Measurements from ENCODE around the gene SMYD3.

SMYD3 gene

DNA sequence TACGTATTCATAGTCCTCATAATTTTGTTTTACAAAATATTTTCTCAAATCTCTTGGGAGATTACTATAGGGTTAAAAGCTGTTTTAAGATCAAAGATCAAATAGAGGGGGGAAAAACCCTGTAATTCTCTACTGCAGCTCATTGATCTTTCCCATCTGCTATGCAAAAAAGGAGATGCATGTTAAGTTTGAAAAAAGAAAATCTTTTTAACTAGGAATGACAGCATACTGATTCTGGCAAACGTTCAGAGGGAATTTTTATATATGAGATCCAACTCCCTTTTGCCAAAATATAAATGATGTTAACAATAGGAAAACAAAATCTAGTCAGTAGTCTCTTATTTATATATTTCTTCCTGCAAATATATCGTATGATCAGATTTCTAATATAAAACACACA, 69.1 kb downstream of the SMYD3 start:
- TF ChIP-seq TAF1 (IDR thresholded peaks at IDR 0.05; ENCODE audit: borderline replicate concordance, insufficient read depth, low read length) = no peak
- TF ChIP-seq SIN3A (IDR thresholded peaks at IDR 0.05; ENCODE audit: borderline replicate concordance, insufficient read depth, low read length) = no peak
- TF ChIP-seq, protein P1, sequence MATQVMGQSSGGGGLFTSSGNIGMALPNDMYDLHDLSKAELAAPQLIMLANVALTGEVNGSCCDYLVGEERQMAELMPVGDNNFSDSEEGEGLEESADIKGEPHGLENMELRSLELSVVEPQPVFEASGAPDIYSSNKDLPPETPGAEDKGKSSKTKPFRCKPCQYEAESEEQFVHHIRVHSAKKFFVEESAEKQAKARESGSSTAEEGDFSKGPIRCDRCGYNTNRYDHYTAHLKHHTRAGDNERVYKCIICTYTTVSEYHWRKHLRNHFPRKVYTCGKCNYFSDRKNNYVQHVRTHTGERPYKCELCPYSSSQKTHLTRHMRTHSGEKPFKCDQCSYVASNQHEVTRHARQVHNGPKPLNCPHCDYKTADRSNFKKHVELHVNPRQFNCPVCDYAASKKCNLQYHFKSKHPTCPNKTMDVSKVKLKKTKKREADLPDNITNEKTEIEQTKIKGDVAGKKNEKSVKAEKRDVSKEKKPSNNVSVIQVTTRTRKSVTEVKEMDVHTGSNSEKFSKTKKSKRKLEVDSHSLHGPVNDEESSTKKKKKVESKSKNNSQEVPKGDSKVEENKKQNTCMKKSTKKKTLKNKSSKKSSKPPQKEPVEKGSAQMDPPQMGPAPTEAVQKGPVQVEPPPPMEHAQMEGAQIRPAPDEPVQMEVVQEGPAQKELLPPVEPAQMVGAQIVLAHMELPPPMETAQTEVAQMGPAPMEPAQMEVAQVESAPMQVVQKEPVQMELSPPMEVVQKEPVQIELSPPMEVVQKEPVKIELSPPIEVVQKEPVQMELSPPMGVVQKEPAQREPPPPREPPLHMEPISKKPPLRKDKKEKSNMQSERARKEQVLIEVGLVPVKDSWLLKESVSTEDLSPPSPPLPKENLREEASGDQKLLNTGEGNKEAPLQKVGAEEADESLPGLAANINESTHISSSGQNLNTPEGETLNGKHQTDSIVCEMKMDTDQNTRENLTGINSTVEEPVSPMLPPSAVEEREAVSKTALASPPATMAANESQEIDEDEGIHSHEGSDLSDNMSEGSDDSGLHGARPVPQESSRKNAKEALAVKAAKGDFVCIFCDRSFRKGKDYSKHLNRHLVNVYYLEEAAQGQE (IDR thresholded peaks at IDR 0.05; ENCODE audit: insufficient read depth in 1 of 2, low read depth in 2 of 2, low read length in 2 of 2) = no peak
- TF ChIP-seq FOXP2 (optimal IDR thresholded peaks at IDR 0.05; ENCODE audit: borderline replicate concordance, extremely low read depth, extremely low read length, insufficient read depth) = no peak
- TF ChIP-seq POLR2AphosphoS5 (IDR thresholded peaks at IDR 0.05; ENCODE audit: low read depth, low read length) = no peak

DNA sequence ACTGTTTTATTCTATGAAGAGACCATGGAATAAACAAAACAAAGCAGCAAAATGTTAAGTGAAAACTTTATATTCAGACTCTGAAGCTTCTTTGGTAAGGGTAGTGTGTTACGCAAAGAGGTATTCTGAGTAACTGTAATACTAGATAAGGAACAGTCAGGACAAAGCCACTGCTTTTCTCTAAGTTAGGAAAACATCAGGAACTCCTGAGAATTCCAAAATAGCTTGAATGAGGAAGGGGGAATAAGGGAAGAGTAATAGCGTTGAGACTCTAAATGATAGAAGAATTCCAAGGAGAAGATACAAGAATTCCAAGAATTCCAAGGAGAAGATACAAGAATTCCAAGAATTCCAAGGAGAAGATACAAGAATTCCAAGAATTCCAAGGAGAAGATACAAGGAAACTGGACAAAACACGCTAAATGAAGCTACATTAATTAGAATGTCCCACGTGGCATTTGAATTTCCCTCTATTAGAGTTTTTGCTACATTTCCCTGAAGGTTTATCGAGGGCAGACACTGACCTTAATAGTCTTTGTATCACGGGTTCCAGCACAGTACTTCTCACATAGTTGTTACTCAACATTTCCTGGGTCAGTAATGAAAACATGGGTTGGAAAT, 71.5 kb downstream of the SMYD3 start:
- TF ChIP-seq SIN3A (IDR thresholded peaks at IDR 0.05; ENCODE audit: borderline replicate concordance, insufficient read depth, low read length) = no peak
- TF ChIP-seq FOXP2 (optimal IDR thresholded peaks at IDR 0.05; ENCODE audit: borderline replicate concordance, extremely low read depth, extremely low read length, insufficient read depth) = no peak
- TF ChIP-seq POLR2AphosphoS5 (IDR thresholded peaks at IDR 0.05; ENCODE audit: low read depth, low read length) = no peak
- TF ChIP-seq, protein P1 (IDR thresholded peaks at IDR 0.05; ENCODE audit: insufficient read depth in 1 of 2, low read depth in 2 of 2, low read length in 2 of 2) = no peak
- TF ChIP-seq TAF1 (IDR thresholded peaks at IDR 0.05; ENCODE audit: borderline replicate concordance, insufficient read depth, low read length) = no peak

DNA sequence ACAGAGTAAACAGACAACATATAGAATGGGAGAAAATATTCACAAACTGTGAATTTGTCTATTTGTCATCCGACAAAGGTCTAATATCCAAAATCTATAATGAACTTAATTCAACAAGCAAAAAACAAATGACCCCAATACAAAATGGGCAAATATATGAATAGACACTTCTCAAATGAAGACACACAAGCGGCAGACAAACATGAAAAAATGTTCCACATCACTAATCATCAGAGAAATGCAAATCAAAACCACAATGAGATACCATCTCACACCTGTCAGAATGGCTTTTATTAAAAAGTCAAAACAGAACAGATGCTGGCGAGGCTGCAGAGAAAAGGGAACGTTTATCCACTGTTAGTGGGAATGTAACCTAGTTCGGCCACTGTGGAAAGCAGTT, 72.7 kb downstream of the SMYD3 start:
- TF ChIP-seq POLR2AphosphoS5 (IDR thresholded peaks at IDR 0.05; ENCODE audit: low read depth, low read length) (no peak), SIN3A (IDR thresholded peaks at IDR 0.05; ENCODE audit: borderline replicate concordance, insufficient read depth, low read length) (no peak), FOXP2 (optimal IDR thresholded peaks at IDR 0.05; ENCODE audit: borderline replicate concordance, extremely low read depth, extremely low read length, insufficient read depth) (no peak), TAF1 (IDR thresholded peaks at IDR 0.05; ENCODE audit: borderline replicate concordance, insufficient read depth, low read length) (no peak)
- TF ChIP-seq, protein P1 (IDR thresholded peaks at IDR 0.05; ENCODE audit: insufficient read depth in 1 of 2, low read depth in 2 of 2, low read length in 2 of 2) = no peak

DNA sequence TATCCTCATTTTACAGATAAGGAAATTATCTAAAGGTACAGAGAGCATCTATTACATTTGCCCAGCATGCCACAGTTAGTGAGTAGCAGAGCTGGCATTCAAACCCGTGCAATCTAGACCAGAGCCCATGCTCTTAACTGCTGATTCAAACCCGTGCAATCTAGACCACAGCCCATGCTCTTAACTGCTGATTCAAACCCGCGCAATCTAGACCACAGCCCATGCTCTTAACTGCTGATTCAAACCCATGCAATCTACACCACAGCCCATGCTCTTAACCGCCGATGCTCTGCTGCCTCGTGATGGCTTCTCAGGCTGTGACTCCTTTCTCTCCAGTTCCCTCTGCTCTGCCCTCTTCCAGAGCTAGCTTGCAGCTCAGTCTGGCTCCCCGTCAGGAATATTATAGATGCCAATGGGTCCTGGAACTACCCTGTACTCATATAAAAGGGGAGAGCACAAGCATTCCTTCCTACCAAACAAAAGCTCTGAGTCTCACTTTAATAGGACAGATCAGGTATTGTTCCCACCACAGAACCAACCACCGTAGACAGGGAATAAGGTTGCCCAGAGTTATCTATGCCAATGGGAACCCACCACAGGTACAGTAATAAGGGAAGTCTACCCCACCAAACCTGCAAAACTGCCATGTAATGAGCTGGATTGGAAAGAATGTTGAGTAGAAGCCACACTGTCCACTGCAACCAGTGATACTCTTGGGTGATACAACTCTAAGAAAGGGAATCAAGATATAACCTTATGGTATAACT, 78.4 kb downstream of the SMYD3 start:
- no peak for TF ChIP-seq POLR2AphosphoS5 (IDR thresholded peaks at IDR 0.05; ENCODE audit: low read depth, low read length)

- no peak for TF ChIP-seq SIN3A (IDR thresholded peaks at IDR 0.05; ENCODE audit: borderline replicate concordance, insufficient read depth, low read length)
- TF ChIP-seq FOXP2 (optimal IDR thresholded peaks at IDR 0.05; ENCODE audit: borderline replicate concordance, extremely low read depth, extremely low read length, insufficient read depth) = no peak
- TF ChIP-seq TAF1 (IDR thresholded peaks at IDR 0.05; ENCODE audit: borderline replicate concordance, insufficient read depth, low read length) = no peak
- TF ChIP-seq, protein P1 (IDR thresholded peaks at IDR 0.05; ENCODE audit: insufficient read depth in 1 of 2, low read depth in 2 of 2, low read length in 2 of 2) = no peak
- TF ChIP-seq POLR2AphosphoS5 (IDR thresholded peaks at IDR 0.05; ENCODE audit: low read depth, low read length) = no peak
These were observed 79.5 kb downstream of the SMYD3 start for GRCh38 chr1:246427611-246428010.
